GM23338 (cell line): ENCODE data around the gene MRTFA. TPM values are rescaled to one million over a fixed set of nuclear protein-coding genes. Genes with fewer than 3 reads are reported as not detected.
"Not testable (repeated sequence)": the region's sequence is repeated elsewhere in the genome, so short reads cannot be mapped to it uniquely, and the experiment has no call there.

Experiments used
- ATAC-seq: fragments of 200-7000 bp; cut with Tn5 transposase; 3 replicates; pipeline ENCODE4 v1.9.1; 2020
- DNase-seq: peaks from one replicate; pipeline ENCODE4 v3.0.0-alpha.2; 2015; ENCODE audit warnings: low spot score
- H2AFZ ChIP-seq: fragments of 200-600 bp; sonication (generic); 2 replicates; pipeline ENCODE4 v1.8.0; 2016; ENCODE audit warnings: antibody characterized with exemption, mild to moderate bottlenecking, moderate library complexity
- H3F3A ChIP-seq: fragments of 200-600 bp; sonication (generic); replicated peaks from 2 replicates; pipeline ENCODE4 v1.8.0; 2017; ENCODE audit warnings: antibody characterized with exemption, mixed run types, low read depth
- H3K27ac ChIP-seq: fragments of 200-600 bp; sonication (generic); 2 replicates; pipeline ENCODE4 v1.6.1; 2016; ENCODE audit warnings: low read depth
- H3K27me3 ChIP-seq: fragments of 200-600 bp; sonication (generic); 2 replicates; pipeline ENCODE4 v1.8.0; 2016; ENCODE audit warnings: mild to moderate bottlenecking, mixed run types, moderate library complexity; ENCODE audit not compliant: insufficient read depth
- H3K36me3 ChIP-seq: fragments of 200-600 bp; sonication (generic); 2 replicates; pipeline ENCODE4 v1.8.0; 2016; ENCODE audit warnings: mild to moderate bottlenecking; ENCODE audit not compliant: insufficient read depth
- H3K4me1 ChIP-seq: fragments of 200-600 bp; sonication (generic); 2 replicates; pipeline ENCODE4 v1.8.0; 2016; ENCODE audit warnings: mild to moderate bottlenecking, moderate library complexity; ENCODE audit not compliant: insufficient read depth
- H3K4me2 ChIP-seq: fragments of 200-600 bp; sonication (generic); 2 replicates; pipeline ENCODE4 v1.7.1; 2017; ENCODE audit warnings: mixed run types
- H3K4me3 ChIP-seq: fragments of 200-600 bp; sonication (generic); 2 replicates; pipeline ENCODE4 v1.6.1; 2016; ENCODE audit warnings: mixed run types
- H3K79me2 ChIP-seq: fragments of 200-600 bp; sonication (generic); replicated peaks from 2 replicates; pipeline ENCODE4 v1.8.0; 2017; ENCODE audit warnings: mild to moderate bottlenecking; ENCODE audit not compliant: insufficient read depth
- H3K9me2 ChIP-seq: fragments of 200-600 bp; sonication (generic); 2 replicates; pipeline ENCODE4 v1.8.0; 2017; ENCODE audit not compliant: insufficient read depth
- H4K20me1 ChIP-seq: fragments of 200-600 bp; sonication (generic); replicated peaks from 2 replicates; pipeline ENCODE4 v1.8.0; 2017; ENCODE audit warnings: mild to moderate bottlenecking; ENCODE audit not compliant: insufficient read depth
- H3K27ac Mint-ChIP-seq: 2 replicates; pipeline ENCODE4 v1.8.0; 2020; ENCODE audit warnings: inconsistent platforms, mild to moderate bottlenecking, moderate library complexity, mixed read lengths
- H3K27me3 Mint-ChIP-seq: 3 replicates; pipeline ENCODE4 v1.8.0; 2022; ENCODE audit warnings: low read depth, mild to moderate bottlenecking, moderate library complexity, mixed read lengths, inconsistent platforms; ENCODE audit not compliant: insufficient read depth, poor library complexity
- H3K36me3 Mint-ChIP-seq: 3 replicates; pipeline ENCODE4 v1.8.0; 2021; ENCODE audit warnings: low read depth, mild to moderate bottlenecking, inconsistent platforms, moderate library complexity, mixed read lengths
- H3K4me1 Mint-ChIP-seq: 3 replicates; pipeline ENCODE4 v1.8.0; 2020; ENCODE audit warnings: mild to moderate bottlenecking, inconsistent platforms, mixed read lengths
- H3K4me3 Mint-ChIP-seq: 3 replicates; pipeline ENCODE4 v1.8.0; 2021; ENCODE audit warnings: moderate library complexity, mild to moderate bottlenecking, inconsistent platforms, mixed read lengths
- H3K9me3 Mint-ChIP-seq: 3 replicates; pipeline ENCODE4 v1.8.0; 2020; ENCODE audit warnings: moderate library complexity, mild to moderate bottlenecking, inconsistent platforms, mixed read lengths
- EZH2 ChIP-seq: fragments of 200-600 bp; sonication (generic); IDR thresholded peaks from one replicate; pipeline ENCODE4 v1.8.0; 2017; ENCODE audit warnings: antibody characterized with exemption, mild to moderate bottlenecking, low read depth; ENCODE audit not compliant: unreplicated experiment
- JUNB ChIP-seq: IDR thresholded peaks from one replicate; pipeline ENCODE4 v1.6.1; 2016; ENCODE audit warnings: antibody characterized with exemption; ENCODE audit not compliant: unreplicated experiment
- NANOG ChIP-seq: IDR thresholded peaks from 2 replicates; pipeline ENCODE4 v1.6.1; 2016; ENCODE audit warnings: antibody characterized with exemption, borderline replicate concordance
- POLR2AphosphoS5 ChIP-seq: IDR thresholded peaks from 2 replicates; pipeline ENCODE4 v1.6.1; 2016; ENCODE audit warnings: antibody characterized with exemption, low read depth
- STAT1 ChIP-seq: IDR thresholded peaks from one replicate; pipeline ENCODE4 v1.6.1; 2016; ENCODE audit warnings: antibody characterized with exemption; ENCODE audit not compliant: unreplicated experiment
- ZNF114 ChIP-seq: fragments of 250-450 bp; sonication (Bioruptor Pico); IDR thresholded peaks from 2 replicates; pipeline ENCODE4 v1.5.0; 2020; ENCODE audit warnings: mild to moderate bottlenecking, moderate library complexity
- ZNF462 ChIP-seq: fragments of 250-450 bp; sonication (Bioruptor Pico); IDR thresholded peaks from 2 replicates; pipeline ENCODE4 v1.5.0; 2020; ENCODE audit warnings: mild to moderate bottlenecking, moderate library complexity
- polyA plus RNA-seq: library from polyadenylated mRNA; unstranded; fragments of >200 nt; fragmentation: Nextera tagmentation; extraction: Ambion mirVana; gene quantifications from 2 replicates; pipeline ENCODE4 v1.2.1, GENCODE V29; 2016
- total RNA-seq: library from RNA; depleted of rRNA; stranded (reverse); fragments of >200 nt; shearing (Covaris generic); gene quantifications from 2 replicates; pipeline ENCODE4 v1.2.3, GENCODE V29; 2014

Gene MRTFA
- total and polyA plus RNA-seq, 2 experiments from 2014 or later = 18.1 to 92.4 TPM

- TF ChIP-seq ZNF462 (CRISPR knock-in tag) (no peak), JUNB (no peak), POLR2AphosphoS5 (no peak), NANOG (no peak), EZH2 (no peak)
Observed at GRCh38 chr22:40660730-40661129, 24.2 kb upstream of the MRTFA start (continued).

GRCh38 chr22:40659166-40659565, 22.6 kb upstream of the MRTFA start:
- Mint-ChIP-seq H3K9me3 (no peaks in the 10 kb centered on the region), H3K27ac (no peak overlapping the region)
- H3K4me3 ChIP-seq = no peak overlapping the region

GRCh38 chr22:40656651-40657050, 20.1 kb upstream of the MRTFA start:
- H3K4me2 ChIP-seq, H3K27me3 ChIP-seq, H3K27ac Mint-ChIP-seq, H3K4me1 Mint-ChIP-seq, H3K27ac ChIP-seq, H3K9me3 Mint-ChIP-seq, H3K36me3 Mint-ChIP-seq, H2AFZ ChIP-seq, H3K4me3 Mint-ChIP-seq, H3F3A ChIP-seq, H3K79me2 ChIP-seq, H3K36me3 ChIP-seq, H3K4me1 ChIP-seq, H3K4me3 ChIP-seq, DNase-seq, H3K9me2 ChIP-seq, ATAC-seq, H4K20me1 ChIP-seq: not testable (repeated sequence)
- H3K27me3 Mint-ChIP-seq = peaks cover 14% of the 10 kb centered on the region

More at GRCh38 chr22:40659166-40659565, 22.6 kb upstream of the MRTFA start:
- no peak for DNase-seq
- TF ChIP-seq STAT1 (no peak), JUNB (no peak), ZNF114 (no peak)
- Mint-ChIP-seq H3K27me3 (peaks cover 4% of the 10 kb centered on the region), H3K4me1 (peaks cover 4% of the 10 kb centered on the region; the same call in 1 of the 3 replicates), H3K36me3 (no peaks in the 10 kb centered on the region; the same call in 2 of the 3 replicates), H3K4me3 (no peak overlapping the region)
- Histone ChIP-seq H3K27ac (no peak overlapping the region), H3K27me3 (no peaks in the 10 kb centered on the region), H2AFZ (no peak overlapping the region), H4K20me1 (no peaks in the 10 kb centered on the region), H3K36me3 (no peaks in the 10 kb centered on the region), H3K4me2 (no peak overlapping the region), H3K9me2 (no peaks in the 10 kb centered on the region), H3K4me1 (peaks cover 4% of the 10 kb centered on the region), H3F3A (0 out of 2 replicates have a peak, but pooled peaks cover 8% of the 10 kb centered on the region), H3K79me2 (no peaks in the 10 kb centered on the region)
- ATAC-seq = no peak

GRCh38 chr22:40655941-40656340, 19.4 kb upstream of the MRTFA start:
- H3K9me2 ChIP-seq, H3K4me3 Mint-ChIP-seq, H3F3A ChIP-seq, H3K79me2 ChIP-seq, H4K20me1 ChIP-seq, H3K36me3 Mint-ChIP-seq, ATAC-seq, H3K27ac ChIP-seq, H3K36me3 ChIP-seq, H3K4me1 Mint-ChIP-seq, H2AFZ ChIP-seq, H3K27me3 ChIP-seq, H3K4me3 ChIP-seq, H3K4me1 ChIP-seq, DNase-seq, H3K9me3 Mint-ChIP-seq, H3K4me2 ChIP-seq, H3K27ac Mint-ChIP-seq: not testable (repeated sequence)
- peaks cover 15% of the 10 kb centered on the region for H3K27me3 Mint-ChIP-seq
